Stimulated activated CD8-positive, alpha-beta memory T cell treated with anti-CD3 and anti-CD28 coated beads, Interleukin-12 subunit alpha, Interleukin-12 subunit beta, amount 100 ng/mL, for 24 hours (primary cell): ENCODE measurements around the gene ESPNL.

ENCODE experiments used
- DNase-seq: peaks from one replicate; pipeline ENCODE4 v3.0.0-alpha.2; 2020; ENCODE audit errors: extremely low read depth

The ESPNL gene

DNA sequence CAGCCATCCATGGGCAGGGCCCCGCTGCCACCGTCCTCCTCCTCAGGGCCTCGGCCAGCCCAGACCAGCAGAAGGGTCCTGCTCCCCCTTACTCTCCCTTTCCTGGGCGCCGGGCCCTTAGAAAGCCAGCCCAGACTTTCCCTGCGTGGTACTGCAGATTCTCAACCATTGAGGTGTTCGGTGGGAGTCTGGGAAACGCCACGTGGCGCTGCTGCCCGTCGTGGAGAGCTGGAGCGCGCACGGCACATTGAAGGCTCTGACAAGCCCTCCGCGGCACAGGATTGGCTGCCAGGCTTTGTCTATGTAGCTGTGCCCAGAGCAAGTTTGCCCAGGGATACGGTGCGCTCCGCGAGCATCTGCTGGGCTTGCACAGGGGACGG, 27.9 kb downstream of the ESPNL start:
- no peak for DNase-seq

DNA sequence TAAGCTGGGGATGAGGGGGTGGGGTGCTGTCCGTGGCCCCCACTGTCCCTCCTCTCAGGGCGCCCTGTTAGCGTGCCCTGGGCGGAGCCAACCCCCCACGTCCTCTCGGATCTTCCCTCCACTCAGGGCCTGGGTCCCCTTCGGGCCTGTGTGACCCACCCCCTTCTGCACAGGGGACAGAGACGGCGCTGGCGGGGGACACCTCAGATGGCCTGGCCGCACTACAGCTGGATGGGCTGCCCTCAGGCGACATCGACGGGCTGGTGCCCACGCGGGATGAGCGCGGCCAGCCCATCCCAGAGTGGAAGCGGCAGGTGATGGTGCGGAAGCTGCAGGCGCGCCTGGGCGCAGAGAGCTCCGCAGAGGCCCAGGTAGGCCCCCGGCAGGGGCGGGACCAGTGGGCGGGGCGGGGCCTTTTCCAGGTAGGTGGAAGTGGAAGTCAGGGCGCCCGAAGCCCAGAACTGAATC, 28.4 kb downstream of the ESPNL start:
- DNase-seq: no peak

DNA sequence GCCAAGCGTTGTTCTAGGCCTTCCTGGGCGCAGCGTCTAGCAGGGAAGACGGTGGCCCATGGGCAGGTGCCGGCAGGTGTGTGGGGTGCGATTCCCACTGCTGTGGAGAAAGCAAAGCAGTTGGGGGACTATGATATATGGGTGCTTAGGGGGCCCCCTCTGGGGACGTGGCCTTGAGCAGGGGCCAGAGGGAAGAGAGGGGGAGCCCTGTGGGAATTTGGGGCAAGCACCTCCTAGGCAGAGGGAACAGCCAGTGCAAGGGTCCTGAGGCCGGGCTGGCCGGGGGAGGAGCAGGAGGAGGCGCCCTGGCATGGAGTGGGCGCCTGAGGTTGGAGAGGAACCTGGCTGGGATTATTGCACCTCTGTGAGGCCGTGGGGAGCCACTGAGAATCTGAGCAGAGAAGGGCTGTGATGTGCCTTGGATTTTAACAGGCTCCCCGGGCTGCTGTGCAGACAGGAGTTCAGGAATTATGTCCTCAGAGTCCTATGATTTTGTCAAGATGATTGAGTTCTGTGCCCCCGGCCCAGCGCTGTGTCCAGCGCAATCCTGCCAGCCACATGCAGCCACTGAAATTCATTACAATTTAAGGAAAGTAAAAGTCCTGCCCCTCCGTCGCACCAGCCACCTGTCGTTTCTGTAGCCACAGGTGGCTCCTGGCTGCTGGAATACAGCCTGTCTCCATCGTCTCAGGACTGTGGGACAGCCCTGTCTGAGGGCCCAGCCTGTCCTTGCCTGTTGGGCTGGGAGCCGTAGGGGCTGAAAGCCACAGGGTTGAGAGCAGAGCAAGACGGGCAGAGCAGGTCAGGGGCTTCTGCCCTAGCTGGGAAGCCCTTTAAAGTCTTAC, 29.2 kb downstream of the ESPNL start:
- no peak for DNase-seq

DNA sequence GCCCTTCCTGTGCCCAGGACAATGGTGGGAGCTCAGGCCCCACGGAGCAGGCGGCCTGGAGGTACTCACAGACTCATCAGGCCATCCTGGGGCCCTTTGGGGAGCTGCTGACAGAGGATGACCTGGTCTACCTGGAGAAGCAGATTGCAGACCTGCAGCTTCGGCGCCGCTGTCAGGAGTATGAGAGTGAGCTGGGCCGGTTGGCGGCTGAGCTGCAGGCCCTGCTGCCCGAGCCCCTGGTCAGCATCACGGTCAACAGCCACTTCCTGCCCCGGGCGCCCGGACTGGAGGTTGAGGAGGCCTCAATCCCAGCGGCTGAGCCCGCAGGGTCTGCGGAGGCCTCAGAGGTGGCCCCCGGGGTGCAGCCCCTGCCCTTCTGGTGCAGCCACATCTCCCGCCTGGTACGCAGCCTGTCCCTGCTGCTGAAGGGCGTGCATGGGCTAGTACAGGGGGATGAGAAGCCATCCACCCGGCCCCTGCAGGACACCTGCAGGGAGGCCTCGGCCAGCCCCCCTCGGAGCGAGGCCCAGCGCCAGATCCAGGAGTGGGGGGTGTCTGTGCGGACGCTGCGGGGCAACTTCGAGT, 30.1 kb downstream of the ESPNL start:
- no peak for DNase-seq

DNA sequence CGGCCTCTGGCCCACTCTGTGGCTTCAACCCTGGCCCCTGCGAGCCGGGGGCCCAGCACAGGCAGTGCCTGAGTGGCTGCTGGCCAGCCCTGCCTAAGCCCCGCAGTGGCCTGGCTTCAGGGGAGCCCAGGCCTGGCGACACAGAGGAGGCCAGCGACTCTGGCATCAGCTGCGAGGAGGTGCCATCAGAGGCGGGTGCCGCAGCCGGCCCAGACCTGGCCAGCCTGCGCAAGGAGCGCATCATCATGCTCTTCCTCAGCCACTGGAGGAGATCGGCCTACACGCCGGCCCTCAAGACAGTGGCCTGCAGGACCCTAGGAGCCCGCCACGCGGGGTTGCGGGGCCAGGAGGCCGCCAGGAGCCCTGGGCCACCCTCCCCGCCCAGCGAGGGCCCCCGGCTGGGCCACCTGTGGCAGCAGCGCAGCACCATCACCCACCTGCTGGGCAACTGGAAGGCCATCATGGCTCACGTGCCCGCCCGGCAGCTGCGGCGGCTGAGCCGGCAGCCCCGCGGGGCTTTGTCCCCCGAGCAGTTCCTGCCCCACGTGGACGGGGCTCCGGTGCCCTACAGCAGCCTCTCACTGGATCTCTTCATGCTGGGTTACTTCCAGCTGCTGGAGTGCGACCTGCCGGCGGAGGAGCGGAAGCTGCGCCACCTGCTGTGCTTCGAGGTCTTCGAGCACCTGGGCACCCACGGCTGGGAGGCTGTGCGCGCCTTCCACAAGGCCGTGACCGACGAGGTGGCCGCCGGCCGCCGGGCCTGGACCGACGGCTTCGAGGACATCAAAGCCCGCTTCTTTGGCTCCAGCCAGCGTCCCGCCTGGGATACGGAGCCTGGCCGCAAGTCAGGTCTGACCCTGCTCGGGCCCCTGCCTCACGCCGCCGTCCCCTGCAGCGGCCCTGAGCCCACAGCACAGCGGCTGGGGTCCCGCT, 30.8 kb downstream of the ESPNL start:
- no peak for DNase-seq

DNA sequence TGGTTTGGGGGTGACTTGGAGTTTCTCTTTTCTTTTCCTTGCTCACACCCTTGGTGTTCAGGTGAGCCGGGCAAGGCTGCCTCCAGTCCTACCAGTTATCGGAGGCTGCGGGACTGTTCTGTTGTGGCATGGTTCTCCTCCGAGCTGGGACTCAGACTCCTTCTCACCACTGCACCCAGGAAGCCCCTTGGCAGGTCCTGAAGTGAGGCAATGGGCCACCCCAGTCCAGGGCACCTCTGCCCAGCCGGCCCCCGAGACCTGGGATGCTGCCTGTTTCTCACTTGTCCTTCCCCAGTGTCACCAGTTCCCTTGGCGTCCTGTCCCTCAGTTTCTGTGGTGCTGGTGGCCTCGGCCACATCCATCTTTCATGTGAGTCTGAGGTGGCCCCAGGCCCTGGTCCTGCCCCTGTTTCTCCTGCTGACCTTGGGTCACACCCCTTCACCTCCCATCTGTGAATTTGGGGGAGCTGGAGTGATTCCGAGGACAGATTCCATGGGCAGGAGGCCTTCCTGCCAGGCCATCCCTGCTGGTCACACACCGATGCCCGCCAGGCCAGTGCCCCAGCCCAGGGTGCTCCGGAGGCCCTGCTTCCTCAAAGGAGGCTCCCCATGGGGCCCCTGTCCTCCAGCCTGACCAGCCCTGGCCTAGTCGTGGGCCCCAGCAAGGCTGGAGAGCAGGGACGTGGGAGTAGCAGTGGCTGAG, 31.8 kb downstream of the ESPNL start:
- no peak for DNase-seq

DNA sequence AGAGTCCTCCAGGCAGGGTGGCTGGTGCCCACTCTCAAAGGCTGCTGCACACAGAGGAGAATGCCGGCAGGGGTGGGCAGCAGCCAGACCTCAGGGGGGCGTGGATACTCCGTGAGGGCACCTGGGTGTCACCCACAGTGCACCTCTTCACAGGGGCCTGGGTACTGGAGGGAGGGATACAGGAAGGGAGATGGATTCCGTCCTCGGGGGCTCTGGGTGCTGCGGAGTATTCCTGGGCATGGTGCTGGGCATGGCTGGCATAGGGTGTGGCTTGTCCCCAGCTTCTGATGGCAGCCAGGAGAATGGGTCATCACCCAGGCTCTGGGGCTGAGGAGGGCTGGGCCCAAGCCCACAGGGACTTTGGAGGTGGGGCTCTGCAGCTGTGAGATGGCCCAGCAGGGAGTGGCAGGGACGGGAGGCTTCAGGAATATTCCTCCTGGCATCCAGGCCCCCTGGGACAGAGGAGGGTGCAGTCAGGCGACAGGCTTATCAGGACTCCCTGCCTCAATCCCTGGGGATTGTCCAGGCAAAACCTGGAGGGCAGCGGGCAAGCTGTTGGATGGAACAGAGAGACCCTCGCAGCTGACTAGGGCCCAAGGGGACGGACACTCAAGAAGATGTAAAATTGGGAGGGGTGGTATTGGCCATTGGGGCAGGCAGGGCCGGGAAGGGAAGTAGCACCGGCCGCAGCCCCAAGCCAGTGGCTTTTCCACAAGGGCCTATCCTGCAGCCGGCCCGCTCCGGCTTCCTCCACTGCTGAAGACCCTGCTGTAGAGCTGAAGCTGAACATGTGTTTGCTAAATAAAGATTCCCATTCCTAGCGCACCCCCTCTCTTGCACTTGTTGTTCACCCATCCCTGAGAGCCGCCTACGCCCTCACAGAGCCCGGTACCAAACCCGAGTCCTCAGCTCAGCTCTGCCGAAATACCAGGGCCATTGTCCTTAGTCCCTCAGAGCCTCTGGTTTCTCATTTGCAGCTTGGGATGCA, 32.6 kb downstream of the ESPNL start:
- DNase-seq: no peak

DNA sequence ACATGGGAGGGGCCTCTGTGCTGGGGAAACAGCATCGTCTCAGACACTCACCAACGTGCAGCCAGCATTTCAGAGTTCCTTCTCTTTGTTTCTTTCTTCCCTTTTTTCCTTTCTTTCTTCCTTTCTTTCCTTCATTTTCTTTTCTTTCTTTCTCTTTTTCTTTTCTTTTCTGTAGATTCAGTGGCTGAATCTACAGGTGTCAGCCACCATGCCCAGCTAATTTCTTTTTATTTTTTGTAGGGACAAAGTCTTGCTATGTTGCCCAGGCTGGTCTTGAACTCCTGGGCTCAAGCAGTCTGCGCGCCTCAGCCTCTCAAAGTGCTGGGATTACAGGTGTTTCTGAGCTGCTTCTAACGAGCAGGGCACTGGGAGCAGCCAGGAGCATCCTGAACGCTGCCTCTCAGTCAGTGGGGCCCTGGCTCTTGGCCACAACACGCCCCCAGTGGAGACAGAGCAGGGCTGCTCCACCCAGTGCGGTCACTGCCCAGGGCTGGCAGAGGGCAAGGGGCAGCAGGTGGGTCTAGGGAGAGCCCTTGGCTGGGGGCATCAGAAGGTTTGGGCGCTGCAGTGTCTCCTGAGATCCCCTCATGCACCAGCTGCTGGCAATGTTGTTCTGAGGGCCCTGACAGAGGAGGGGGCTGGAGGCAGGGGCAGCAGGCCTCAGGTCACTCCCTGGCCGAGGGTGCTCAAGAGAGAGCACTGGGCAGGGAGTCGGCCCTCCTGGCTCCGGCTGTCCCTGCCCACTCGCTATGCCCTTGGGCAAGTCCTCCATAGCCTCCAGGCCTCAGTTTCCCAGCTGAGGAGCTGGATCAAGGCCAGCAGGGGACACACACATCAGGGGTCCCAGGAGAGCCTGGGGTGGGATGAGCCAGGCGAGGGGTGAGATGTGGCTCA, 33.6 kb downstream of the ESPNL start:
- no peak for DNase-seq

DNA sequence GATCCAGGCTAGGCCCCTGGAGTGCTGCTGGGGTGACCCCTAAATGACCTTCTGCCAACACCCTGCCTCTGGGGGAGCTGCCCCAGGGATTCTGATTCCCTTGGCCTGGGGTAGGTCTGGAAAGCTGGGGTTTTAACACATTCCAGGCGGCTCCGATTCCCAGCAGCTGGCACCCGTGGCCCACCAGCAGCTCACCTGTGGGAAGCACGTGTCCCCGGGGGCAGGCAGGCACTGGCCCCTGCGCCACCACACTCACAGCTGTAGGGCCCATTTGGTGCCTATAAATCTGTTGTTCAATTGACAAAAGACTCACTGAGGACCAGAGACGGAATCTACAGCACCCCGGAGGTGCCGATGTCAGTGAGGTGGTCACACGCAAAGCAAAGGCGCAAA, 34.2 kb downstream of the ESPNL start:
- no peak for DNase-seq

DNA sequence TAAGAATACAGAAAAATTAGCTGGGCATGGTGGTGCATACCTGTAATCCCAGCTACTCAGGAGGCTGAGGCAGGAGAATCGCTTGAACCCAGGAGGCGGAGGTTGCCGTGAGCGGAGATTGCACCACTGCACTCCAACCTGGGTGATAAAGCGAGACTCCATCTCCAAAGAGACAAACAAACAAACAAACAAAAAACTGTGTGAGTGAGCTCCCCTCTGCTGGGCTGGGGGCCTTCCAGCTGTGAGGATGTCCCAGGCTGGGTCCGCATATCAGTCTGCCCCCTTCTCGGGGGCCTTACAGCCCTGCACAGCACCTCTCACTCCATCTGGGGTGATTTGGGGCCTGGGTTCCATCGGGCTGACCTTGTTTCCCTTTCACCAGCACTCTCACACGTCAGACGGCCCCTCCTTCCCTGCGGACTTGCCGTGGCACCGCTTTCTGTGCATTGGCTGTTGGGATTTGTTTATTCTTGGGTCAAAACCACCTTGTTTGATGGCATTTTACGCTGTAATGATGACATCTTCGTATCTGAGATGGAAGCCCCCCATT, 35.5 kb downstream of the ESPNL start:
- no peak for DNase-seq

DNA sequence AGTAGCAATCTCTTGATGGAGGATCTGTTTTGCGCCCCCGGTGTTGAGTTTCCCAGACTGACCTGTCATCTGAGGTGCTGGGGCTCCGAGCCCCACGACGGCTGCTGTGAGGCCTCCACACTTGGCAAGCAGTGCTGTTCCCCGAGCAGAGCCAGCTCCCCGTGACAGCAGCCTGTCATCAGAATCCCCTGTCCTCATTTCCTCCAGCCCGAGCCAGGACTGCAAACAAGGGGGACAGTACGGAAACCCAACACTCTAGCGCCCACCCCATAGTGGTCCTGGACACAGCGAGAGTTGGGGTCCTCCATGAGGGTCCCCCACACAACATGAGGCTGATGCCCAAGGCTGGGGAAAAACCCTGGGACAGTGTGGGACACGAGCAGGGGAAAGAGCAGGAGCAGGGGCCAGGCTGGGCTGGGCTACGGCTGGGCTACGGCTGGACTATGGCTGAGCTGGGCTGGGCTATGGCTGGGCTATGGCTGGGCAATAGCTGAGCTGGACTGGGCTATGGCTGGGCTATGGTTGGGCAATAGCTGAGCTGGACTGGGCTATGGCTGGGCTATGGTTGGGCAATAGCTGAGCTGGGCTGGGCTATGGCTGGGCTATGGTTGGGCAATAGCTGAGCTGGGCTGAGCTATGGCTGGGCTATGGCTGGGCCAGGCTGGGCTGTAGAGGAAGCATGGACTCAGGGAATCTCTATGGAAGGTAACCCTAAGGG, 36.8 kb downstream of the ESPNL start:
- no peak for DNase-seq

DNA sequence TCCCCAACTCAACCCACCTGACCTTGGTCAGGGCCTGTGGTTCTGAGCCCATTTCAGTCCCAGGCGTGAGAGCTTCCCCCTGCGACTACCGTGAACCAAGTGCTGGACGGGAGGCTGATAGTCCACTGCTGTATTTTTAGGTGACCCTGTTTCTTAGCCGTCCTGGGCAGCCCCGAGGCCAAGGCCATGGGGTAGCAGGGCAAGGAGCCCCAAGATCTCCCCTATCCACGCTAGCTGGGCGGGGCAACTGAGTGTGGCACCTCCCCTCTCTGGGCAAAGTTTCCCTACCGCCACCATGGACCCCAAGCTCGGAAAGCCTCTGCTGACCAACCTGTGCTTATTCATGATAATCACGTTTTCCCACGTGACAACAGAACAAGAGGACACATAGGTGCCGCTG, 37.7 kb downstream of the ESPNL start:
- DNase-seq: no peak

DNA sequence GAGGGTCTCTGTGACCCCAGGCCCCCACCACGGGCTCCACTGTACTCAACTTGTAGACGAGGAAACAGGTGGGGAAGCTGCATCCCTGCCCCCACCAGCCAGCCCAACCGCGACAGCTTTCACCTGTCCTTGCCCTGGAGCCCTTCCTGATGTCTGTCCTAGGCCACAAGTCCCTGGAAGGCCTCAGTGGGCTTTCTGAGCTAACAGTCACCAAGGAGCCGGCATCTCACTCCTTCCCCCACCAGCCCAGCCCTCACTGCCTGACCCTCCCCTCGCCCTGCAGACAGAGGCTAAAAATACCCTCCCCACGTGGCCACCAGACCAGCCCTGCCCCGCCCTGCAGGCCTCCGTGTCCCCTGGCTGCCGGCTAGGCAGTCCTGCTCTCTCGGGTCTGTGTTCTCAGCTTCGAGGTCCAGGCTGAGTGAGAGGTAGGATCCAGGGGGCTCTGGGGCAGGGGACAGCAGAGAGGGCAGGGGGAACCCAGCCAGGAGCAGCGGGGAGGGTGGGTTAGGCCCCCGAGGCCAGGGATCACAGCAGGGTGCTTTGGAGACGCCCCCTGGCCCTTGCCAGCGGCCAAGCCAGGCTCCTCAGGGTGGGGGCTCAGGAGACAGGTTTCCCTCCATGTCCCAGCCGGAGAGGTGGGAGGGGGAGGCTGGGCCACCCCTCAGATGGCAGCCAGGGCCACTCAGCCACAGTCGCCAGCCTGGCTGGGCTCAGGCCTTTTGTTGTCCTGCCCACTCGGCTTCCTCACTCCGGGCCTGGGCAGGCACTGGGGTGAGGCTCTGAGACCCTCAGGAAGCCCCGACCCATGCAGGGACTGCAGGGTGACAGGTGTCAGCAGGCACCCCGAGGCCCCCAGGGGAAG, 38.4 kb downstream of the ESPNL start, which contains the start of gene KLHL30:
TSS of gene KLHL30 (plus strand) at position 338 of the 865 bp plus-strand sequence. CDS start 2,087 bp downstream, outside the sequence.
- DNase-seq: no peak

DNA sequence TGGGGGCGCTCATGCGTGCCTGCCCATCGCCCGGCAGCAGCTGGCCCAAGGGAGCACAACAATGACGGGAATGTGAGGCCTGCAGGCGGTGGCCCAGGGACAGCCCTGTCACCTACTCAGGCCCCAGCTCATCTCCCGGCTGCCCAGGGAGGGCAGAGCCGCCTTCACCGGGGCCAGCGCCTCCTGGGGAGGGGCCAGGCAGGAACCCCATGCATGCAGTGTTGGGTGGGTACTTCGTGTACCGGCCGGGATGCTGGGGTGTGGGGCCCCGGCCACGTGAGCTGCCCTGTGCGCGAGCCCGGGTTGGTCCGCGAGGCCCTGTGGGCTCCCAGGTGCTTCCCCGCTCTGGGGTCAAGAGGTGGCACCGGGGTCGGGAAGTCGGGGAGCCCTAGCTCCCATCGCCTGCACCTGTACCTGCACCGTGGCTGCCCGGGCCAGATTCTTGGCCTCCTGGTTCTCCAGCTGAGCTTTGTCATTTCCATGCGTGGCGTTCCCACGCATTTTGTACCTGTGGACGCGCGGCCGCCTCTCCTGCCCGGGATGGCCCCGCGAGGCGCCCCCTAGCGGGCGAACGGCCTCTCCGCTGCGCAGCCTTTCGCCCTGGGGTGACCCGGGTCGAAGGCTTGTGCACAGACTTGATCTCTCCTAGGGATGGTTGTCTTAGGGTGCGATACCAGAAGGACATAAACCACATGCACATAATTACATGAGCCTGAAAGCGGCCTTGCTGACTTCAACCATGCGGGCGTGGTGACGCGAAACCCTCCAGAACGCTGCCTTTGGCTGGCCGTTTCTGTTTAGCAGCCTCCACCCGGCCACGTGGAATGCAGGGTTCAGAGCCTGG, 39.3 kb downstream of the ESPNL start:
- DNase-seq: no peak

DNA sequence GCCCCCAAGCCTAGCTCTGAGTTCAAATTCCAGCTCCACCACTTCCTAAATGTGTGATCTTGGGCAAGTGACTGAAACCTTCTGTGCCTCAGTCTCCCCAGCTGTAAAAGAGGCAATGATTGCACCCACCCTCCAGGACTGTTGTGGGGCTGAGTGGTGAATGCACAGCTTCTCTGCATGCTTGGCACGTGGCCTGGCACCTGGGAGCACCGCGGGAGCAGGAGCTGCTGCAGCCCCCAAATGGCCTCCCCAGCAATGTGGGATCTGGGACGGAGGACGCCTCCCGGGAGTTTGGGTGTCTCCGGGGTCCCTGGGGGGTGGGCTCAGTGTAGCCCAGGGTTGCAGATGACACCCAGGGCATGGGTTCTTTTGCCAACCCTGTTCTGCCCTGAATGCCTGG, 39.9 kb downstream of the ESPNL start:
- DNase-seq: no peak

DNA sequence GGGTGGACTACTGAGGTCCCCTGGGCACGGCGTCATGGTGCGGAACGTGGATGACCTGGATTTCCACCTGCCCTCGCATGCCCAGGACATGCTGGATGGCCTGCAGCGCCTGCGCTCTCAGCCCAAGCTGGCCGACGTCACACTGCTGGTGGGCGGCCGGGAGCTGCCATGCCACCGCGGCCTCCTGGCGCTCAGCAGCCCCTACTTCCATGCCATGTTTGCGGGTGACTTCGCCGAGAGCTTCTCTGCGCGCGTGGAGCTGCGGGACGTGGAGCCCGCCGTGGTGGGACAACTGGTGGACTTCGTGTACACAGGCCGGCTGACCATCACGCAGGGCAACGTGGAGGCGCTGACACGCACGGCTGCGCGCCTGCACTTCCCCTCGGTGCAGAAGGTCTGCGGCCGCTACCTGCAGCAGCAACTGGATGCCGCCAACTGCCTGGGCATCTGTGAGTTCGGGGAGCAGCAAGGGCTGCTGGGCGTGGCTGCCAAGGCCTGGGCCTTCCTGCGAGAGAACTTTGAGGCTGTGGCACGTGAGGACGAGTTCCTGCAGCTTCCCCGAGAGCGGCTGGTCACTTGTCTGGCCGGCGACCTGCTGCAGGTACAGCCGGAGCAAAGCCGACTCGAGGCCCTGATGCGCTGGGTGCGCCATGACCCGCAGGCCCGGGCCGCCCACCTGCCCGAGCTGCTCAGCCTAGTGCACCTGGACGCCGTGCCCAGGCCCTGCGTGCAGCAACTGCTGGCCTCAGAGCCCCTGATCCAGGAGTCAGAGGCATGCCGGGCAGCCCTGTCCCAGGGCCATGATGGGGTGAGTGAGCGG, 40.8 kb downstream of the ESPNL start:
- no peak for DNase-seq
